ENCODE results near the gene C17orf78. TPM values are rescaled to one million over a fixed set of nuclear protein-coding genes. Genes with fewer than 3 reads are reported as not detected.

The C17orf78 gene
- total and polyA plus RNA-seq, 2 of the 13 experiments (the other 11 are each of a cell fraction or from before 2014, with no cell fraction given) = not detected

DNA sequence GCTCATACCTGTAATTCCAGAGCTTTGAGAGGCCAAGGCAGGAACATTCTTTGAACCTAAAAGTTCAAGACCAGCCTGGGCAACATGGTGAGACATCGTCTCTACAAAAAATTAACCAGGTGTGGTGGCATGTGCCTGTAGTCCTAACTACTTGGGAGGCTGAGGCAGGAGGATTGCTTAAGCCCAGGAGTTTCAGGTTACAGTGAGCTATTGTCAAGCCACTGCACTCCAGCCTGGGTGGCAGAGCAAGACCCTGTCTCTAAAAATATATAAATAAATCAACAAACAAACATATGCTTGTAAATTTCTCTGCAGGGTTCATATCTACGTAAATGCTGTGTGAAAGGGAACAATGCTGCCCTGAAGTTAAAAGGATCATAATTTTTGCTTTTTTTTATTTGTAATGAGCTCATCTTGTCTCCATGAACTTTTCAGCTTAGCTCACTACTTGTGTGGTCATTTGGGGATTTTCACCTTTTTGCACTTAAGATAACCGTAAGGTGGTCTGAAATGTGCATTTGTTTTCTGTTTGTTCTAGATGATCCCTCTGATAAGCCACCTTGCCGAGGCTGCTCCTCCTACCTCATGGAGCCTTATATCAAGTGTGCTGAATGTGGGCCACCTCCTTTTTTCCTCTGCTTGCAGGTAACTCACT, 47.3 kb downstream of the C17orf78 start (continued):
- TF ChIP-seq ZBTB2 (CRISPR knock-in tag; IDR thresholded peaks at IDR 0.05; ENCODE audit: low read depth) (no peak), SP2 (CRISPR knock-in tag; IDR thresholded peaks at IDR 0.05) (no peak), ZNF724P (CRISPR knock-in tag; IDR thresholded peaks at IDR 0.05; ENCODE audit: borderline replicate concordance) (no peak), ZNF577 (CRISPR knock-in tag; IDR thresholded peaks at IDR 0.05; ENCODE audit: borderline replicate concordance, low read depth) (no peak), ZNF841 (CRISPR knock-in tag; IDR thresholded peaks at IDR 0.05; ENCODE audit: borderline replicate concordance) (no peak), NFKB2 (CRISPR knock-in tag; IDR thresholded peaks at IDR 0.05; ENCODE audit: borderline replicate concordance) (no peak), XRCC5 (optimal IDR thresholded peaks at IDR 0.05; ENCODE audit: low read length) (no peak), ASH2L (IDR thresholded peaks at IDR 0.05; ENCODE audit: insufficient read length, low read depth, low read length) (no peak), PHB2 (IDR thresholded peaks at IDR 0.05; ENCODE audit: partially characterized antibody) (no peak)
- TF ChIP-seq, protein P1, sequence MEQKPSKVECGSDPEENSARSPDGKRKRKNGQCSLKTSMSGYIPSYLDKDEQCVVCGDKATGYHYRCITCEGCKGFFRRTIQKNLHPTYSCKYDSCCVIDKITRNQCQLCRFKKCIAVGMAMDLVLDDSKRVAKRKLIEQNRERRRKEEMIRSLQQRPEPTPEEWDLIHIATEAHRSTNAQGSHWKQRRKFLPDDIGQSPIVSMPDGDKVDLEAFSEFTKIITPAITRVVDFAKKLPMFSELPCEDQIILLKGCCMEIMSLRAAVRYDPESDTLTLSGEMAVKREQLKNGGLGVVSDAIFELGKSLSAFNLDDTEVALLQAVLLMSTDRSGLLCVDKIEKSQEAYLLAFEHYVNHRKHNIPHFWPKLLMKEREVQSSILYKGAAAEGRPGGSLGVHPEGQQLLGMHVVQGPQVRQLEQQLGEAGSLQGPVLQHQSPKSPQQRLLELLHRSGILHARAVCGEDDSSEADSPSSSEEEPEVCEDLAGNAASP (CRISPR knock-in tag; IDR thresholded peaks at IDR 0.05; ENCODE audit: borderline replicate concordance) = no peak

- in situ Hi-C loops (cut with HindIII; ENCODE audit: extremely low pct_ligation_motif_present, low pct_unique_long_range_greater_than_20kb) = no loop called here
- ATAC-seq (no peak), DNase-seq (ENCODE audit: low spot score) (no peak), FAIRE-seq (no peak)
- ChIA-PET POLR2A (no interaction called here), CTCF (ENCODE audit: low intra/inter-chr PET ratio, low total read pairs) (no interaction called here)
- intact Hi-C loops (cut with micrococcal nuclease; ENCODE audit: unreplicated experiment) = no loop called here
- Histone ChIP-seq H3K4me1 (ENCODE audit: insufficient read depth, low read length) (peaks cover 11% of the 10 kb centered on the region; the same call in 1 of the 2 replicates), H3K79me2 (ENCODE audit: insufficient read depth, low read length) (no peaks in the 10 kb centered on the region), H3K4me2 (ENCODE audit: low read depth, low read length) (no peak overlapping the region), H3K9ac (ENCODE audit: insufficient read depth, low read depth, low read length) (no peak overlapping the region), H3K4me3 (replicated peaks in 1 of 3; ENCODE audit: insufficient read depth in 1 of 3, low read depth in 2 of 3, low read length in 3 of 3) (no peak overlapping the region), H3K9me3 (ENCODE audit: low read length) (no peaks in the 10 kb centered on the region), H4K20me1 (ENCODE audit: insufficient read depth, low read length) (no peaks in the 10 kb centered on the region), H3K36me3 (replicated peaks in 1 of 2; ENCODE audit: control insufficient read depth in 1 of 2, insufficient read depth in 2 of 2, low read length in 2 of 2) (peaks cover 7 to 43% of the 10 kb centered on the region in 2 experiments; a peak in 4 of 5 replicates), H2AFZ (ENCODE audit: low read length) (no peak overlapping the region), H3K27me3 (ENCODE audit: control insufficient read depth in 1 of 2, insufficient read depth in 2 of 2, low read length in 2 of 2) (no peaks in the 10 kb centered on the region), H3K27ac (ENCODE audit: extremely low read length, insufficient read depth, low read length) (no peak overlapping the region)
- no TSS peak for BruUV-seq (replicated peaks)
- 94% methylated on average over 1 of the region's 1 CpG for WGBS (ENCODE audit: low lambda C conversion rate)
- TF ChIP-seq ZNF432 (CRISPR knock-in tag; IDR thresholded peaks at IDR 0.05; ENCODE audit: borderline replicate concordance) = no peak
- TF ChIP-seq ZNF761 (CRISPR knock-in tag; conservative IDR thresholded peaks at IDR 0.05) = no peak
- TF ChIP-seq ZSCAN30 (CRISPR knock-in tag; IDR thresholded peaks at IDR 0.05) = no peak
- no peak for TF ChIP-seq ZNF557 (CRISPR knock-in tag; IDR thresholded peaks at IDR 0.05)
Observed at GRCh38 chr17:37425268-37425667, 49.5 kb downstream of the C17orf78 start.
